K562 (cell line): ENCODE data around the gene NEMF. TPM values are rescaled to one million over a fixed set of nuclear protein-coding genes. Genes with fewer than 3 reads are reported as not detected.

Source experiments
- CAMTA2 ChIP-seq: fragments of 250-450 bp; sonication (Bioruptor Pico); conservative IDR thresholded peaks from 2 replicates; pipeline ENCODE4 v1.5.1; 2022
- CBX5 ChIP-seq: IDR thresholded peaks from 2 replicates; pipeline ENCODE4 v1.6.1; 2014; ENCODE audit warnings: low read depth, borderline replicate concordance
- FOXA3 ChIP-seq, 2 experiments: fragments of 450-650 bp in 1 of 2; sonication (generic) in 1 of 2; formaldehyde crosslinking; IDR thresholded peaks in 1 of 2; conservative IDR thresholded peaks in 1 of 2; 2 replicates each; pipeline versions ENCODE4 v1.4.0 to v1.8.0; 2020 to 2022; ENCODE audit warnings: mild to moderate bottlenecking in 2 of 2, missing genetic modification reagents in 1 of 2
- IRF2 ChIP-seq: sonication (generic); formaldehyde crosslinking; IDR thresholded peaks from 2 replicates; pipeline ENCODE4 v1.8.1; 2022; ENCODE audit warnings: mild to moderate bottlenecking, missing genetic modification reagents
- KAT8 ChIP-seq: fragments of 450-650 bp; IDR thresholded peaks from 2 replicates; pipeline ENCODE4 v1.6.1; 2016; ENCODE audit warnings: low read depth, mild to moderate bottlenecking
- KHSRP ChIP-seq: fragments of 450-650 bp; IDR thresholded peaks from 2 replicates; pipeline ENCODE4 v1.6.1; 2017
- MAFG ChIP-seq: fragments of 450-650 bp; conservative IDR thresholded peaks from 2 replicates; pipeline ENCODE4 v1.6.1; 2016; ENCODE audit warnings: missing genetic modification characterization, missing compliant biosample characterization
- NCOA1 ChIP-seq: fragments of 450-650 bp; IDR thresholded peaks from 2 replicates; pipeline ENCODE4 v1.6.1; 2016; ENCODE audit warnings: low read depth
- PTBP1 ChIP-seq: fragments of 200-400 bp; formaldehyde crosslinking; IDR thresholded peaks from 2 replicates; pipeline ENCODE4 v1.6.1; 2017; ENCODE audit warnings: low read depth, low read length
- RAD21 ChIP-seq, 2 experiments: fragments of 250-450 bp in 1 of 2; fragments of 450-650 bp in 1 of 2; sonication (Bioruptor Pico) in 1 of 2; formaldehyde crosslinking in 1 of 2; IDR thresholded peaks in 1 of 2; conservative IDR thresholded peaks in 1 of 2; 2 replicates each; pipeline versions ENCODE4 v1.4.0 to v1.8.0; 2020 to 2022; ENCODE audit warnings: mild to moderate bottlenecking in 2 of 2, moderate library complexity in 1 of 2
- RBBP5 ChIP-seq: fragments of 200-600 bp; sonication (generic); IDR thresholded peaks from 2 replicates; pipeline ENCODE4 v1.6.1; 2012; ENCODE audit warnings: borderline replicate concordance, mild to moderate bottlenecking, low read length, control low read depth, inconsistent platforms; ENCODE audit not compliant: insufficient read depth, poor library complexity, severe bottlenecking
- RNF2 ChIP-seq: sonication (generic); IDR thresholded peaks from 2 replicates; pipeline ENCODE4 v1.6.1; 2016
- SLC30A9 ChIP-seq: fragments of 250-450 bp; sonication (Bioruptor Pico); IDR thresholded peaks from 2 replicates; pipeline ENCODE4 v1.8.0; 2022; ENCODE audit warnings: mild to moderate bottlenecking, moderate library complexity
- SMC3 ChIP-seq: conservative IDR thresholded peaks from 2 replicates; pipeline ENCODE4 v1.6.1; 2011; ENCODE audit warnings: low read depth, low read length, improper control_type of control experiment; ENCODE audit not compliant: insufficient read depth
- SP1 ChIP-seq: sonication (generic); formaldehyde crosslinking; IDR thresholded peaks from 2 replicates; pipeline ENCODE4 v1.8.1; 2022; ENCODE audit warnings: mild to moderate bottlenecking, missing genetic modification reagents
- TCF7 ChIP-seq: sonication (generic); IDR thresholded peaks from 2 replicates; pipeline ENCODE4 v1.6.1; 2016; ENCODE audit warnings: antibody characterized with exemption, borderline replicate concordance
- ZNF184 ChIP-seq: sonication (generic); formaldehyde crosslinking; IDR thresholded peaks from 2 replicates; pipeline ENCODE4 v1.5.0; 2020; ENCODE audit warnings: missing genetic modification reagents
- ZNF384 ChIP-seq: IDR thresholded peaks from 2 replicates; pipeline ENCODE4 v1.6.1; 2012; ENCODE audit warnings: low read depth, low read length, improper control_type of control experiment
- ZNF584 ChIP-seq: fragments of 200-800 bp; sonication (Bioruptor generic); IDR thresholded peaks from 2 replicates; pipeline ENCODE4 v1.6.1; 2016; ENCODE audit warnings: low read depth, mild to moderate bottlenecking, missing genetic modification characterization, missing compliant biosample characterization
- polyA plus RNA-seq, 8 experiments: library from polyadenylated mRNA; depleted of rRNA in 4 of 8; stranded (reverse) in 5 of 8; unstranded in 3 of 8; fragments of >200 nt; fragmentation: Nextera tagmentation in 2 of 8; fragmentation: Illumina TruSeq in 1 of 8; extraction: Ambion mirVana in 2 of 8; extraction: Trizol in 1 of 8; gene quantifications; 2 replicates each; pipeline versions ENCODE4 v1.2.1 to v1.2.3, GENCODE V29; 2011 to 2014; ENCODE audit warnings: inconsistent platforms in 1 of 8, missing spikeins in 1 of 8
- total RNA-seq, 7 experiments: library from RNA; depleted of rRNA in 6 of 7; stranded (reverse); fragments of >200 nt in 6 of 7; fragmentation: Illumina TruSeq in 2 of 7; extraction: Trizol in 2 of 7; gene quantifications; 2 replicates each; pipeline versions ENCODE4 v1.2.1 to v1.2.3, GENCODE V29; 2011 to 2021; ENCODE audit warnings: low replicate concordance in 1 of 7
- TF ChIP-seq, protein P1 (sequence below): sonication (generic); formaldehyde crosslinking; IDR thresholded peaks from 2 replicates; pipeline ENCODE4 v1.8.0; 2023; ENCODE audit warnings: mild to moderate bottlenecking, missing genetic modification reagents
- TF ChIP-seq, protein P2 (sequence below): sonication (generic); formaldehyde crosslinking; IDR thresholded peaks from 2 replicates; pipeline ENCODE4 v1.9.0; 2022; ENCODE audit warnings: mild to moderate bottlenecking, missing genetic modification reagents
- TF ChIP-seq, protein P3 (sequence below): sonication (generic); formaldehyde crosslinking; IDR thresholded peaks from 2 replicates; pipeline ENCODE4 v1.8.1; 2023; ENCODE audit warnings: mild to moderate bottlenecking, missing genetic modification reagents, moderate library complexity

Gene NEMF
- total and polyA plus RNA-seq, 9 of the 15 experiments (the other 6 are each of a cell fraction or from before 2014, with no cell fraction given): 38.8 to 94.4 (median 61.0) TPM

DNA sequence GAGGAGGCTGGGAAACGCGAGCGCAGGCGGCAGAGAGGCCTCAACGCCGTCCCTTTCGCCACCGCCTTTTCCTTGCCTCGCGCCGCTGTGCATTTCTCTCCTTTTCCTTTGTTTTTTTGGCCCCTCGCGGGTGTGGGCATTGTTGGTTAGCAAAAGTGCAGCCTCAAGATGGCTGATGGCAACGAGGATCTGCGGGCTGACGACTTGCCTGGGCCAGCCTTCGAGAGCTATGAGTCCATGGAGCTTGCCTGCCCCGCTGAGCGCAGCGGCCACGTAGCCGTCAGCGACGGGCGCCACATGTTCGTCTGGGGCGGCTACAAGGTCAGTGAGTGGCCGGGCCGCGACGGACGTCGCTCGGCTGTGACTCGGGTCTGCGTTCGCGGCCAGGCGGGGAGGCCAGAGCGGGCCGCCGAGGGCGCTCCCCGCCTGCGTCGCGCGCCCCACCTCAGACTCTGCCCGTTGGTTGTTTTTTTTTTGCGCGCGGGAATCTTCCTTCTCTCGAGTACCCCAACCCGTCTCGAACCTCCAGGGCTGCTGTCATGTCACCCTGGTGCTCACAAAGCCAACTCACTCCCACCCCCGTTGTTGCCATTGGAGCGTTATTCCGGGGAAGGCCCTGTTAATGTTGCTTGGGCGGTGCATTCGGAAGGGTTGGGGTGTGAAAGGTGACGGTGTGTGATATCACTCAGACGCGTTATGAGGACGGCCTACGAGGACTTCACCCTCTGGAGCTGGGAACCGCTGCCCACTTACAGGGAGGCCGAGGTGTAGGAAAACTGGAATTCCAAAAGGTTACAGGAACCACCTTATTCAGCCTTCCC lies 84.1 kb downstream of the NEMF start (continued):
- TF ChIP-seq, protein P1, sequence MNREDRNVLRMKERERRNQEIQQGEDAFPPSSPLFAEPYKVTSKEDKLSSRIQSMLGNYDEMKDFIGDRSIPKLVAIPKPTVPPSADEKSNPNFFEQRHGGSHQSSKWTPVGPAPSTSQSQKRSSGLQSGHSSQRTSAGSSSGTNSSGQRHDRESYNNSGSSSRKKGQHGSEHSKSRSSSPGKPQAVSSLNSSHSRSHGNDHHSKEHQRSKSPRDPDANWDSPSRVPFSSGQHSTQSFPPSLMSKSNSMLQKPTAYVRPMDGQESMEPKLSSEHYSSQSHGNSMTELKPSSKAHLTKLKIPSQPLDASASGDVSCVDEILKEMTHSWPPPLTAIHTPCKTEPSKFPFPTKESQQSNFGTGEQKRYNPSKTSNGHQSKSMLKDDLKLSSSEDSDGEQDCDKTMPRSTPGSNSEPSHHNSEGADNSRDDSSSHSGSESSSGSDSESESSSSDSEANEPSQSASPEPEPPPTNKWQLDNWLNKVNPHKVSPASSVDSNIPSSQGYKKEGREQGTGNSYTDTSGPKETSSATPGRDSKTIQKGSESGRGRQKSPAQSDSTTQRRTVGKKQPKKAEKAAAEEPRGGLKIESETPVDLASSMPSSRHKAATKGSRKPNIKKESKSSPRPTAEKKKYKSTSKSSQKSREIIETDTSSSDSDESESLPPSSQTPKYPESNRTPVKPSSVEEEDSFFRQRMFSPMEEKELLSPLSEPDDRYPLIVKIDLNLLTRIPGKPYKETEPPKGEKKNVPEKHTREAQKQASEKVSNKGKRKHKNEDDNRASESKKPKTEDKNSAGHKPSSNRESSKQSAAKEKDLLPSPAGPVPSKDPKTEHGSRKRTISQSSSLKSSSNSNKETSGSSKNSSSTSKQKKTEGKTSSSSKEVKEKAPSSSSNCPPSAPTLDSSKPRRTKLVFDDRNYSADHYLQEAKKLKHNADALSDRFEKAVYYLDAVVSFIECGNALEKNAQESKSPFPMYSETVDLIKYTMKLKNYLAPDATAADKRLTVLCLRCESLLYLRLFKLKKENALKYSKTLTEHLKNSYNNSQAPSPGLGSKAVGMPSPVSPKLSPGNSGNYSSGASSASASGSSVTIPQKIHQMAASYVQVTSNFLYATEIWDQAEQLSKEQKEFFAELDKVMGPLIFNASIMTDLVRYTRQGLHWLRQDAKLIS (CRISPR knock-in tag): peak; percentile 75
- no peak for TF ChIP-seq NCOA1
- no peak for TF ChIP-seq CAMTA2
- no peak for TF ChIP-seq RNF2
- no peak for TF ChIP-seq PTBP1
- no peak for TF ChIP-seq SMC3
- TF ChIP-seq MAFG (tag): no peak
- TF ChIP-seq IRF2 (CRISPR knock-in tag): no peak
- TF ChIP-seq RAD21 (CRISPR knock-in tag; conservative IDR thresholded peaks at IDR 0.05 in 1 of 2, IDR thresholded peaks at IDR 0.05 in 1 of 2): no peak
- TF ChIP-seq, protein P2, sequence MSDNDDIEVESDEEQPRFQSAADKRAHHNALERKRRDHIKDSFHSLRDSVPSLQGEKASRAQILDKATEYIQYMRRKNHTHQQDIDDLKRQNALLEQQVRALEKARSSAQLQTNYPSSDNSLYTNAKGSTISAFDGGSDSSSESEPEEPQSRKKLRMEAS (CRISPR knock-in tag): peak; percentile 86
- TF ChIP-seq KHSRP: peak; percentile 22; the same call in 1 of the 2 replicates
- no peak; the same call in 1 of the 2 replicates for TF ChIP-seq SP1 (CRISPR knock-in tag)
- TF ChIP-seq, protein P3, sequence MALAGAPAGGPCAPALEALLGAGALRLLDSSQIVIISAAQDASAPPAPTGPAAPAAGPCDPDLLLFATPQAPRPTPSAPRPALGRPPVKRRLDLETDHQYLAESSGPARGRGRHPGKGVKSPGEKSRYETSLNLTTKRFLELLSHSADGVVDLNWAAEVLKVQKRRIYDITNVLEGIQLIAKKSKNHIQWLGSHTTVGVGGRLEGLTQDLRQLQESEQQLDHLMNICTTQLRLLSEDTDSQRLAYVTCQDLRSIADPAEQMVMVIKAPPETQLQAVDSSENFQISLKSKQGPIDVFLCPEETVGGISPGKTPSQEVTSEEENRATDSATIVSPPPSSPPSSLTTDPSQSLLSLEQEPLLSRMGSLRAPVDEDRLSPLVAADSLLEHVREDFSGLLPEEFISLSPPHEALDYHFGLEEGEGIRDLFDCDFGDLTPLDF (CRISPR knock-in tag): peak; percentile 38; the same call in 1 of the 2 replicates
- TF ChIP-seq SLC30A9 (CRISPR knock-in tag): no peak
- TF ChIP-seq RBBP5: peak; percentile 36
- no peak for TF ChIP-seq CBX5
- TF ChIP-seq ZNF584 (CRISPR knock-in tag): no peak
- TF ChIP-seq KAT8: no peak
- no peak for TF ChIP-seq FOXA3 (CRISPR knock-in tag; conservative IDR thresholded peaks at IDR 0.05 in 1 of 2, IDR thresholded peaks at IDR 0.05 in 1 of 2)
- TF ChIP-seq ZNF184 (CRISPR knock-in tag): no peak
- peak; percentile 50; the same call in 1 of the 2 replicates for TF ChIP-seq ZNF384
- no peak for TF ChIP-seq TCF7
